Measurements from ENCODE around the gene STK36.

Gene STK36

GRCh38 chr2:218720048-218721041, 48.5 kb downstream of the STK36 start:
- DNase-seq, result no peak

GRCh38 chr2:218721488-218721887, 49.6 kb downstream of the STK36 start:
- DNase-seq, result no peak

GRCh38 chr2:218721934-218722333, 50.0 kb downstream of the STK36 start:
- no peak for DNase-seq

GRCh38 chr2:218722419-218722818, 50.5 kb downstream of the STK36 start:
- no peak for DNase-seq

GRCh38 chr2:218722876-218723785, 51.2 kb downstream of the STK36 start:
- no peak for DNase-seq

- no peak for DNase-seq
Measured at GRCh38 chr2:218726004-218726574, 54.2 kb downstream of the STK36 start.

GRCh38 chr2:218727502-218728165, 55.7 kb downstream of the STK36 start:
- DNase-seq, result no peak

- no peak for DNase-seq
Measured at GRCh38 chr2:218729640-218730039, 57.8 kb downstream of the STK36 start.

- DNase-seq, result no peak
Measured at GRCh38 chr2:218732052-218732760, 60.3 kb downstream of the STK36 start.

- no peak for DNase-seq
Measured at GRCh38 chr2:218732761-218733158, 60.9 kb downstream of the STK36 start.

GRCh38 chr2:218733171-218734021, 61.5 kb downstream of the STK36 start:
- DNase-seq, result peak in 1 of 2 experiments; percentile 29

GRCh38 chr2:218734190-218734975, 62.5 kb downstream of the STK36 start:
- no peak for DNase-seq

- no peak for DNase-seq
Measured at GRCh38 chr2:218736531-218736930, 64.6 kb downstream of the STK36 start.

GRCh38 chr2:218743068-218743467, 71.2 kb downstream of the STK36 start:
- no peak for DNase-seq

GRCh38 chr2:218744615-218745014, 72.7 kb downstream of the STK36 start:
- no peak for DNase-seq

GRCh38 chr2:218745160-218745558, 73.3 kb downstream of the STK36 start:
- DNase-seq, result no peak

GRCh38 chr2:218745559-218746469, 73.9 kb downstream of the STK36 start:
- no peak for DNase-seq

GRCh38 chr2:218746470-218746795, 74.5 kb downstream of the STK36 start:
- no peak for DNase-seq

- no peak for DNase-seq
Measured at GRCh38 chr2:218746960-218747359, 75.1 kb downstream of the STK36 start.
